IPS-18c (cell line): Measurements from ENCODE around the gene RNU4-1.
"Not testable (repeated sequence)": the region's sequence is repeated elsewhere in the genome, so short reads cannot be mapped to it uniquely, and the experiment has no call there.

Source experiments
- H3K4me3 ChIP-seq: 2 replicates; pipeline ENCODE4 v1.7.0; 2013; ENCODE audit warnings: low read depth, mild to moderate bottlenecking, low read length, moderate library complexity; ENCODE audit not compliant: insufficient read depth
- H3K9me3 ChIP-seq: one replicate; pipeline ENCODE4 v1.6.1; 2013; ENCODE audit warnings: mild to moderate bottlenecking, low read length, moderate library complexity; ENCODE audit not compliant: control insufficient read depth, insufficient read depth

Gene RNU4-1

DNA sequence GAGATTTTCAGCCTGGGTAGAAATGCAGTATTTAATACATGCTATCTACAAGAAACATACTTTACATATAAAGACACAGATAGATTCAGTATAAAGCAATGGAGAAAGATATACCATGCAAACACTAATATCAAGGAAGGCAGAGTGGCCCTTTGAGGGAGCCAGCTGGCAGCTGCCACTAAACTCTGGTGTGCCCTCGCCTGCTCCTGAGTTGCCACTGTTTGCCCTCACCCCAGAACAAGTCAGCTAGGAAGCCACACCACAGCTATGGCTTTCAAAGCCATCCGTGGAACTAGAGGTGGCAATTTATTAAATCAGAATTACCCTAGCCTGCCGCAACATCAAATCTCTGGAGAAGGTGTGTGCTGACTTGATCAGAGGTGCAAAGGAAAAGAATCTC lies 45.9 kb downstream of the RNU4-1 start:
- no peak overlapping the region for H3K4me3 ChIP-seq

DNA sequence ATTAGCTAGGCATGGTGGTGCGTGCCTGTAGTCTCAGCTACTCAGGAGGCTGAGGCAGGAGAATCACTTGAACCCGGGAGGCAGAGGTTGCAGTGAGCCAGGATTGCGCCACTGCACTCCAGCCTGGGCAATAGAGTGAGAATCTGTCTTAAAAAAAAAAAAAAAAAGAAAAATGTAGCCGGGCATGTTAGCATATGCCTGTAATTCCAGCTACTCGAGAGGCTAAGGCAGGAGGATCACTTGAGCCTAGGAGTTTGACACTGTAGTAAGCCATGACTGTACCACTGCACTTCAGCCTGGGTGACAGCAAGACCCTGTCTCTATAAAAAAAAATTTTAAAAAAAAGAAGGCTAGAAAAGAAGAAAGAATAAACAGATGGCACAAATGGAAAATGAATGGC lies 46.3 kb downstream of the RNU4-1 start:
- not testable (repeated sequence) for H3K4me3 ChIP-seq

More for the DNA sequence above, 45.9 kb downstream of the RNU4-1 start:
- H3K9me3 ChIP-seq: no peaks in the 10 kb centered on the region

More for the DNA sequence above, 46.3 kb downstream of the RNU4-1 start:
- H3K9me3 ChIP-seq: not testable (repeated sequence)
